Effector CD8-positive, alpha-beta T cell (primary cell): ENCODE results near the gene WDFY2.

Source experiments
- DNase-seq: peaks from one replicate; lab custom pipeline; 2025; lab: John Stamatoyannopoulos, UW

Gene WDFY2

GRCh38 chr13:51770681-51771417, 186.6 kb downstream of the WDFY2 start:
- no peak for DNase-seq

- no peak for DNase-seq
These were observed 187.3 kb downstream of the WDFY2 start for GRCh38 chr13:51771418-51772104.

- no peak for DNase-seq
These were observed 187.8 kb downstream of the WDFY2 start for GRCh38 chr13:51772105-51772455.

- DNase-seq = no peak
These were observed 188.5 kb downstream of the WDFY2 start for GRCh38 chr13:51772781-51773180.

- DNase-seq = no peak
These were observed 189.3 kb downstream of the WDFY2 start for GRCh38 chr13:51773515-51773914.

GRCh38 chr13:51776179-51776578, 191.9 kb downstream of the WDFY2 start:
- no peak for DNase-seq

GRCh38 chr13:51777921-51778320, 193.7 kb downstream of the WDFY2 start:
- no peak for DNase-seq

GRCh38 chr13:51778392-51778791, 194.1 kb downstream of the WDFY2 start:
- no peak for DNase-seq

- DNase-seq = no peak
These were observed 195.8 kb downstream of the WDFY2 start for GRCh38 chr13:51780099-51780498.

- no peak for DNase-seq
These were observed 197.2 kb downstream of the WDFY2 start for GRCh38 chr13:51781246-51782022.

- DNase-seq = no peak
These were observed 197.9 kb downstream of the WDFY2 start for GRCh38 chr13:51782026-51782710.

- no peak for DNase-seq
These were observed 199.3 kb downstream of the WDFY2 start for GRCh38 chr13:51783428-51784094.

GRCh38 chr13:51784097-51784496, 199.8 kb downstream of the WDFY2 start:
- no peak for DNase-seq

- no peak for DNase-seq
These were observed 201.6 kb downstream of the WDFY2 start for GRCh38 chr13:51785712-51786424.

- DNase-seq = no peak
These were observed 202.4 kb downstream of the WDFY2 start for GRCh38 chr13:51786425-51787265.

GRCh38 chr13:51793570-51794271, 209.5 kb downstream of the WDFY2 start:
- DNase-seq = no peak

GRCh38 chr13:51794964-51795363, 210.7 kb downstream of the WDFY2 start:
- no peak for DNase-seq

- DNase-seq = no peak
These were observed 211.2 kb downstream of the WDFY2 start for GRCh38 chr13:51795419-51795818.

GRCh38 chr13:51796546-51796945, 212.3 kb downstream of the WDFY2 start:
- no peak for DNase-seq
